ENCODE results near the gene GLYATL1B.
"Not testable (repeated sequence)": the region's sequence is repeated elsewhere in the genome, so short reads cannot be mapped to it uniquely, and the experiment has no call there.

- TF ChIP-seq POLR2AphosphoS5 (IDR thresholded peaks at IDR 0.05; ENCODE audit: low read depth, low read length); POLR2A (IDR thresholded peaks at IDR 0.05; ENCODE audit: low read depth, low read length); TAF1 (IDR thresholded peaks at IDR 0.05; ENCODE audit: borderline replicate concordance, low read depth, low read length): not testable (repeated sequence)
Measured at GRCh38 chr11:59095972-59096575, 10.0 kb downstream of the GLYATL1B start.
